ENCODE results near the gene PHF21B. TPM values are rescaled to one million over a fixed set of nuclear protein-coding genes. Genes with fewer than 3 reads are reported as not detected.

Gene PHF21B
- total RNA-seq, 1 donor from 2014 or later, result not detected

DNA sequence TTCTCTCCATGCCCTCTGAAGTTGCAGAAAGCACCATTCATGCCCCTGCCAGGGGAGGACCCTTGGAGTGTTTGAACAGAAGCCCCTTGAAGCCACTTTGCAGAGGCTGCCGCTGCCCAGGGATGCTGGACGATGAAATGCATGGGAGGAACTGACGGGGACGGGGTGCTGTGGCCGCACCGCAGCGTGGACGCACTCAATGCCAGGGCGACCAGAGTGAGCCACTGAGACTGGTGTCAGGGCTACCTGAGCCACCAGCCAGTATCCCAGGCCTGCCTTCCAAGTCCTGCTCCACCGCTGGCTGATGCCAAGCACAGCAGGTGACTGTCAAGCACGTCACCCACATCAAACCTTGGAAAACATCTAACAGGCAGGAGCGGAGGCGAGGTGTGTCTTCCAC is 17.6 kb downstream of the PHF21B start:
- no peaks in the 10 kb centered on the region for H3K9me3 Mint-ChIP-seq
- H3K4me1 Mint-ChIP-seq, result no peaks in the 10 kb centered on the region
- H3K27me3 Mint-ChIP-seq, result peaks cover 12% of the 10 kb centered on the region
- CTCF ChIA-PET, result no interaction called here
- no peaks in the 10 kb centered on the region for H3K36me3 Mint-ChIP-seq (ENCODE audit: low read depth)
- H3K4me3 Mint-ChIP-seq, result no peak overlapping the region
- TF ChIP-seq, protein P1, sequence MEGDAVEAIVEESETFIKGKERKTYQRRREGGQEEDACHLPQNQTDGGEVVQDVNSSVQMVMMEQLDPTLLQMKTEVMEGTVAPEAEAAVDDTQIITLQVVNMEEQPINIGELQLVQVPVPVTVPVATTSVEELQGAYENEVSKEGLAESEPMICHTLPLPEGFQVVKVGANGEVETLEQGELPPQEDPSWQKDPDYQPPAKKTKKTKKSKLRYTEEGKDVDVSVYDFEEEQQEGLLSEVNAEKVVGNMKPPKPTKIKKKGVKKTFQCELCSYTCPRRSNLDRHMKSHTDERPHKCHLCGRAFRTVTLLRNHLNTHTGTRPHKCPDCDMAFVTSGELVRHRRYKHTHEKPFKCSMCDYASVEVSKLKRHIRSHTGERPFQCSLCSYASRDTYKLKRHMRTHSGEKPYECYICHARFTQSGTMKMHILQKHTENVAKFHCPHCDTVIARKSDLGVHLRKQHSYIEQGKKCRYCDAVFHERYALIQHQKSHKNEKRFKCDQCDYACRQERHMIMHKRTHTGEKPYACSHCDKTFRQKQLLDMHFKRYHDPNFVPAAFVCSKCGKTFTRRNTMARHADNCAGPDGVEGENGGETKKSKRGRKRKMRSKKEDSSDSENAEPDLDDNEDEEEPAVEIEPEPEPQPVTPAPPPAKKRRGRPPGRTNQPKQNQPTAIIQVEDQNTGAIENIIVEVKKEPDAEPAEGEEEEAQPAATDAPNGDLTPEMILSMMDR (IDR thresholded peaks at IDR 0.05), result no peak
- POLR2A ChIA-PET, result no interaction called here
- DNase-seq, result no peak
- intact Hi-C loops (cut with micrococcal nuclease), result no loop called here
- H3K27ac Mint-ChIP-seq, result no peak overlapping the region
- ATAC-seq (ENCODE audit: low read depth), result no peak

DNA sequence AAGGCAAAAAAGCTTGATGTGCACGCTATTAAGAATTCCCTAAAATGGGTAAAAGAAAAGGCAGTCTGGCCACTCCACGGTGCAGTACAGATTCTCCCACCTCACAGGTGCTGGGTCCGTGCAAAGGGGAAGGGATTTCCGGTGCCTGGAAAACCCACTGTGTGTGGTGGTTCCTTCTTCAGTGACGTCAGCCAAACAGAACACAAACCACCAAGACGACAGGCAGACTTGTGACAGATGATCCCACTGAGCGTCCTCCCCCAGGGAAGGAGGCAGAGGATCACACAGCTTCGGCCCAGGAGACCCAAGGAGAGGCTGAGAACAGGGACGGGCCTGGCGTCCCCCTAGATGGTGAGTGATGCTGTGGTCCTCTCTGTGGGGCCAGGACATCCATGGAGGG is 18.6 kb downstream of the PHF21B start:
- Mint-ChIP-seq H3K27ac (no peak overlapping the region), H3K27me3 (peaks cover 8% of the 10 kb centered on the region), H3K4me1 (no peaks in the 10 kb centered on the region), H3K9me3 (no peaks in the 10 kb centered on the region), H3K36me3 (ENCODE audit: low read depth) (no peaks in the 10 kb centered on the region), H3K4me3 (no peak overlapping the region)
- intact Hi-C loops (cut with micrococcal nuclease), result no loop called here
- TF ChIP-seq, protein P1 (IDR thresholded peaks at IDR 0.05), result no peak
- DNase-seq (no peak), ATAC-seq (ENCODE audit: low read depth) (no peak)
- POLR2A ChIA-PET, result no interaction called here
- CTCF ChIA-PET, result no interaction called here

DNA sequence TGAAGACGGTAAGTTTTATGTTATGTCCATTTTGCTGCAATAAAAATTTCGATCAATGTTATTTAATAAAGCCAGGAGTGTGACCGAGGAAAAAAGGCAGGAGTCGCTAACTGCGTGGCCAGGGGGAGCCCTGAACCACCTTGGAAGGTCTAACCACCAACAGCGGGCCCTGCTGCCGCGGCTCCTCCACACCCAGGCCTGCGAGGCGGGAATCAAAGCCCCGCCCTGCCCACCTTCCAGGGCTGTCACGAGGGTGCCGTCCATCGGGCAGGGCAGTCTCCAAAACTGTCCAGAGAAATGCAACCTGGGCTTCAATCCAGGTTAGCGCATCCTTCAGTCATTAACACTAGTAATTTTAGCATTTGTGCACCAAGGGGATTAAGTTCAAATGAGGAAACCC is 19.0 kb downstream of the PHF21B start:
- TF ChIP-seq, protein P1 (IDR thresholded peaks at IDR 0.05), result no peak
- peaks cover 8% of the 10 kb centered on the region for H3K27me3 Mint-ChIP-seq
- H3K9me3 Mint-ChIP-seq, result no peaks in the 10 kb centered on the region
- no peaks in the 10 kb centered on the region for H3K4me1 Mint-ChIP-seq
- no peak overlapping the region for H3K27ac Mint-ChIP-seq
- H3K36me3 Mint-ChIP-seq (ENCODE audit: low read depth), result no peaks in the 10 kb centered on the region
- ChIA-PET POLR2A (no interaction called here), CTCF (no interaction called here)
- H3K4me3 Mint-ChIP-seq, result no peak overlapping the region
- DNase-seq (no peak), ATAC-seq (ENCODE audit: low read depth) (no peak)
- intact Hi-C loops (cut with micrococcal nuclease), result no loop called here

DNA sequence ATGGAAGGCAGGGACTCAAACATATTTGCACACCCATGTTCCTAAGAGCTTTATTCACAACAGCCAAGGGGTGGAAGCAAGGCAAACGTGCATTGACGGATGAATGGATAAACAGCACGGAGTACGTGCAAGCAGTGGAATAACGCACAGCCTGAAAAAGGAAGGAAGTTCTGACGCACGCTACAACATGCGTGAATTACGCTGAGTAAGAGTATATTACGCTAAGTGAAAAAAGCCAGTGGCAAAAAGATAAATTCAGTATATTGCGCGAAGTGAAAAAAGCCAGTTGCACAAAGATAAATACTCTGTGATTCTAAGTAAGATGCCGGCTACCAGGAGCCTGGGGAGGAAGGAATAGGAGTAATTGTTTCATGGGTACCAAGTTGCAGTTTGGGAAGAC is 19.5 kb downstream of the PHF21B start:
- intact Hi-C loops (cut with micrococcal nuclease), result no loop called here
- Mint-ChIP-seq H3K4me3 (no peak overlapping the region), H3K4me1 (no peaks in the 10 kb centered on the region), H3K27ac (no peak overlapping the region), H3K27me3 (peaks cover 8% of the 10 kb centered on the region), H3K9me3 (no peaks in the 10 kb centered on the region), H3K36me3 (ENCODE audit: low read depth) (no peaks in the 10 kb centered on the region)
- ATAC-seq (ENCODE audit: low read depth) (no peak), DNase-seq (no peak)
- CTCF ChIA-PET, result no interaction called here
- POLR2A ChIA-PET, result no interaction called here
- TF ChIP-seq, protein P1 (IDR thresholded peaks at IDR 0.05), result no peak

DNA sequence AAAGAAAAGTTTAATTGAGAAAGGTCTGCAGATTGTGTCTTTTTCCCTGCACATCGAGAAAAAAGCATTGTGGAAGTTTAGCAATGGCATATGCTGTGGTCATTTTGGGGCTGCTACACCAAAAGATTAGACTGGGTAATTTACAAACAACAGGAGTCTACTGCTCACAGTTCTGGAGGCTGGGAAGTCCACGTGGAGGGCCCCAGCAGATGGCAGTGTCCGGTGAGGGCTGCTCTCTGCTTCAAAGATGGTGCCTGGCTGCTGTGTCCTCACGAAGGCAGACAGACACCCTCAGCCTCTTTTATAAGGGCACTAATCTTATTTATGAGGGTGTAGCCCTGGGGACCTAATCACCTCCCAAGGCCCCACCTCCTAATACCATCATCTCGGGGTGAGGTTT is 21.1 kb downstream of the PHF21B start:
- ATAC-seq (ENCODE audit: low read depth), result no peak
- H3K4me1 Mint-ChIP-seq, result no peaks in the 10 kb centered on the region
- no peaks in the 10 kb centered on the region for H3K9me3 Mint-ChIP-seq
- H3K4me3 Mint-ChIP-seq, result no peak overlapping the region
- CTCF ChIA-PET, result no interaction called here
- peaks cover 8% of the 10 kb centered on the region for H3K27me3 Mint-ChIP-seq
- TF ChIP-seq, protein P1 (IDR thresholded peaks at IDR 0.05), result no peak
- DNase-seq, result no peak
- intact Hi-C loops (cut with micrococcal nuclease), result no loop called here
- POLR2A ChIA-PET, result no interaction called here
- H3K36me3 Mint-ChIP-seq (ENCODE audit: low read depth), result no peaks in the 10 kb centered on the region
- no peak overlapping the region for H3K27ac Mint-ChIP-seq
